HL-60/S4 treated with phorbol 12-myristate 13-acetate at 8.2 ng/mL for 4 days and 3 days (cell line): Measurements from ENCODE around the gene NWD2.

Experiments used
- in situ Hi-C: fragments of 300-500 bp; cut with MboI; formaldehyde crosslinking; loops from 2 replicates; pipeline ENCODE4 v1.15.0; 2022; ENCODE audit warnings: low sequenced_read_pairs

Gene NWD2

DNA sequence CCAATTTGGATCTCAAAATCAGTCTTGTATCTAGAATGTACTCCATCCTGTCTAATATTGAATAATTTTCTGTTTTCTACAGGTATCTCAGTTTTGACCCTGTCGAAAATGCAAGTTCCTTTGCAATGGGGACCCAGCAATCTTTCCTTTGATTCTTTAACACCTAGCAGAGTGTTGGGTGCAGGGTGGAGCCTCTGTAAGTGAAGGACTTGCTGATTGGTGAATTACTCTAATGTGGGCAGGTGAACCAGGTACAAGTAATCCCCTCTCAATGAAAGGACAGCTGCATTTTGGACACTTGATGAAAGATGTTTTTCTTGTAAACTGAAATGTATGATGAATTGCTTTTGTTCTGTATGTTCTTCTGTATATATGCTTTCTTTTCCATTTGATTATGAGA lies 54.9 kb downstream of the NWD2 start:
- in situ Hi-C loops, result no loop called here

DNA sequence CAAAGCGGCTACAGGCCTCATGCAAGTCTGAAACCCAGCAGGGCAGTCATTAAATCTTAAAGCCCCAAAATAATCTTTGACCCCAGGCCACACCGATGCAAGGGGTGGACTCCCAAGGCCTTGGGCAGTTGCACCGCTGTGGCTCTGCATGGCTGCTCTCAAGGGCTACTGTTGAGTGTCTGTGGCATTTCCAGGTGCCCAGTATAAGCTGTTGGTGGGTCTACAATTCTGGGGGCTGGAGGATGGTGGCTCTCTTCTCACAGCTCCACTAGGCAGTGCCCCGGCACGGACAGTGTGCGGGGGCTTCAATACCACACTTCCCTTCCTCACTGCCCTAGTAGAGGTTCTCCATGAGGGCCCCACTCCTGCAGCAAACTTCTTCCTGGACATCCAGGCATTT lies 60.1 kb downstream of the NWD2 start:
- in situ Hi-C loops, result no loop called here

DNA sequence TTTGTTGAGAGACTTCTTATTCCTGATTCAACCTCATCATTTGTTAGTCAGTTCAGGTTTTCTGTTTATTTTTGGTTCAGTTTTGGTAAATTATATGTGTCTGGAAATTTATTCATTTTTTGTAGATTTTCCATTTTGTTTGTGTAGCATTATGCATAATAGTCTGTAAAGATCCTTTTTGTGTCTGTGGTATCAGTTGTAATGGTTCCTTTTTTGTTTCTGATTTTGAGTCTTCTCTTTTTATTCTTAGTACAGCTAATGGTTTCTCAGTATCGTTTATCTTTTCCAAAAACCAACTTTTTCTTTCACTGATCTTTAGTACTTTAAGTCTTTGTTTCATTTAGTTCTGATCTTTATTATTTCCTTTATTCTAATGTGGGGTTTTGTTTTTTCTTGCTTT lies 61.4 kb downstream of the NWD2 start:
- in situ Hi-C loops, result no loop called here

DNA sequence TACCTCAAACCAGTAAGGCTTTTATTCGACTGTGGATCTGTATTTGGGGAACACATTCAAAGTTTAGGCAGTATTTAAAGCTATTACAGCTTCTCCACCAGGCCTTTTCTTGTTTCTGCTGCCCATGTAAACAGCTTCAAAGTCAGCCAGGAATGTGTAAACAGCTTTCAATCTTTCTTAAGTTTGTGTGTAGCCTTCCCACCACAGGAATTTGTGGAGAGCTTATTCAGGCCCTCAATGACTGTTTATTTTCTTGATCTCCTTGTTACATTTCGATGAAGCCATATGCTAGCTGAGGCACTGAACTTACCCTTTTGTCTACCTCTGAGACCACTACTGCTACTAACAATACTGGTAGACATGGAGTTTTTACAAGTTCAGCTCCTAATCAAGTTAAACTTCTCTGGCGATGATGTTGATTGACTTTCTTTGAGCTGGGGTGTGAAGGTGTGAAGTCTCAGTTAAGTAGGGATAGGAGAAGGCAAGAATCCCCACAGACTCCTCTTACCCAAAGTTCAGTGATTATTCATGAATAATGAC lies 72.6 kb downstream of the NWD2 start:
- in situ Hi-C loops, result no loop called here

DNA sequence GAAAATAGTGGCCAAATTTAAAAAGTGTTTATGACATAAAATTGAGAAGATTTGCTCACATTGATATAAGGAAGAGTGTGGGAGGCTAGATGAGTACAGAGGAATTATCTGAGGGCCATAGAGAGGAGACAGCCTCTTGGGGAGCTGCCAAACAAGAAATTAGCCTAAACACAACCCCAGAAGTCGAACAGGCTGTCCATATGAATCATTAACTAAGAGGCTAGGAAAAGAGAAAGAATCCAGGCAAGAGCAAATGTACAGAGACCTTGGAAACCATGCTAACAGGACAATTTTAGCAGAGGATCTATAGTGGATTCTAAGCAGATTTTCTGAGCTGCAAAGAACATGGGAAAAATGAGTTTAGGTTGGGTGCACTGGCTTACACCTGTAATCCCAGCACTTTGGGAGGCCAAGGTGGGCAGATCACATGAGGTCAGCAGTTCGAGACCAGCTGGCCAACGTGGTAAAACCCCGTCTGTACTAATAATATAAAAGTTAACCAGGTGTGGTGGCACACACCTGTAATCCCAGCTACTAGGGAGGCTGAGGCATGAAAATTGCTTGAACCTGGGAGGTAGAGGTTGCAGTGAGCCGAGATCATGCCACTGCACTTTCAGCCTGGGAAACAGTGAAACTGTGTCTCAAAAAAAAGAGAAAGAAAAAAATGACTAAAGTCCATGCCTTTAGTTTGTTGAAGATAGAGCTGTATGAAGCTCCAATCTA lies 76.1 kb downstream of the NWD2 start:
- in situ Hi-C loops, result no loop called here

DNA sequence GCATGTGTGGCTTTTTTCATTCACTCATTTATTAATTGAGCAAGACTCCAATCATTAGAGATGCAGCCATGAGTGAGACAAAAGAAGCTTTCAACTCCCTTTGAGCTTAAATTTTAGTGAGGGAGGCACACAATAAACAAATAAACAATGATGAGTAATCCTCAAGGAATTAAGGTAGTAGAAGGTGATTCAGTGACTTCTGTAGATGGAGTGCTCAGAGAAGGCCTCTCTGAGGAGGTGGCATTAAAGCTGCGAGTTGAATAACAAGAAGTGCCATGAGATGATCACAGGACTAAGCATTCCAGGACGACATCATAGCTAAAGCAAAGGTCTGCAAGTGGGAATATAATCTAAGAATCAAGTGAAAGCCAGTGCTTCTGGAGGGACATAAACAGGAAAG lies 77.6 kb downstream of the NWD2 start:
- in situ Hi-C loops, result no loop called here

DNA sequence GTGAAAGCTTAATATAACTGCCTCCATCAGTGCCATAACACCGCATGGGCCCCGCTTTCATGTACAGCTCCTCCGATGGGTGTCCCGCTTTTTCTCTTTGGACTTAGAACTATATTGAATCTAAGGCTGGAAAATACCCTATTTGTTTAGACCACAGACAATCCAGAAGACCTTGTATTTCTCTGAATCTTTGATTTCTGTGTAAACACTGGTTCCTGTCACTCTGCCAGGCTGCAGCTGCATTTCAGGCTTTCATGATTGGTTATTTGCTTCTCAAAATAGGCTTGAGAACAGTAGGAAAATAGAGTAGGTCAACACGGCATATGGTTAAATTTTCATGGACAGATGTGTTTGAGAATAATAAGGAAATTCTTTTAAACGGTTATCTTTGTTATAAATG lies 80.0 kb downstream of the NWD2 start:
- in situ Hi-C loops, result no loop called here

DNA sequence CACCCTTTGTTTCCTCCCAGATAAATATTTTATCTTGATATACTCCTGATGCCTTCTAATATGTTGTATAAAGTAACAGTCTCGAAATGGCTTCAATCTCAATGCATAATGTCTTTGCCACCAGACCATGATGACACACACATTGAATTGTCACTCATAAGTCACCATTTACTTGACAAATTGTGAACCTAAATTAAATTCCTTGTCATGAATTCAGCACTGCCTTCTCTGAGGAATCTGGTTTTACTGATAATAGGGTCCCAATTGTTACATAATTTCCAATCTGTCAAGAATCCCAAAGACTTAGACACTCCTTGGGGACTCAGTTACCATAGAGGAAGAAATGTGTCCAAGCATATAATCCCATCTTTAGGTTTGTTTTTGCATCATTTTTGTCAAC lies 82.3 kb downstream of the NWD2 start:
- in situ Hi-C loops, result no loop called here

DNA sequence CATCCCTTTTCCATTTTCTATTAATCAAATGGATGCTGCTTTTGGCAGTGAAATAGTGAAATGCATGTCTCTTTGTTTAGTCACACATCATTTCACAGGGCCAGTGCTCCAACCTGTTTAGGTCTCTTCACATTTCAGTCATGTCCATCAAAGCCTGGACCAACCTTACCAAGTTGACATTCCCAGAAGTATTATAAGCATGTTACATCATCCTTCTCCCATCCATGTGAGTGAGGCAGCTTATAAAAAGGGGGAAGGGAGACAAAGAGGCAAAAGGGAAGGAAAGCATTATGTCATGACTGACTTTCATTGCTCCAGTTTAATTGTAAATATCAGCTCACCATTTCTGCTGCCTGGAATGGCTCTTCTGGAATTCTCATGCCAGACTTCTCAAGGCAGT lies 94.4 kb downstream of the NWD2 start:
- in situ Hi-C loops, result no loop called here

DNA sequence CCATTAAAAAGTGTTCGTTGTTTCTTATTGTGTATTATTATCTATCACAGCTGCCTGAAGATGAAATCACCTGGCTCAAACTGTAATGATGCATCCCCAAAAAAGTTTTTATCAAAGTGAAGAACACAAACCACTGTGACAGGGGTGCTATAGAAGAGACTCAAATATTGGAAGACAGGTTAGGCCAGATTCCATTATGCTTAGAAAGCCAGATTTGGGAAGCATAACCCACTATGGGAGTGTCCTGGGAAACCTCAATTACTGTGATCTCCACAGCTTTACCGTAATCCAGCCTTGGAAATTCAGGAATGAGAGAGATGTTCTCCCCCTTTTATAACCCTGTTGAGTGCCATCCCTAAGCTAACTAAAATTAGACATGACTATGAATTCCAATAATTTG lies 114.2 kb downstream of the NWD2 start:
- in situ Hi-C loops, result no loop called here

DNA sequence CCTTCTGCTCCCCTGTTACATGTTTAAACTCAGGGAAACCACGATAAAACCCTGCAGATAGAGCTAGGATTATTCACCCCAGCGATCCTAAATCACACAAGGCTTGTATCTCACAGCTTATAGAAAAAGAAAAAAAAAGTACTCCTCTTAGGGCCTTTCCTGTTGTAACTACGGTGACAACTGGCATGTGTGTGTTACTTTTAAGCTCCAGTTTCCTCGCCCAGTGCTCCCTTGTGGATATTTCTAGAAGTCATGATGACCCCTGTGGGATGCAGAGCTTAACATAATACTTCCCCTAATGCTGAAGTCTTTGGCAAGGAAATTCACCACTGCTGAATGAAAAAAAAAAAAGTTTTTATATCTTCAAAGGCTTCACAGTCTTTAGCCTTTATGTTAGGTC lies 114.7 kb downstream of the NWD2 start:
- in situ Hi-C loops, result no loop called here

DNA sequence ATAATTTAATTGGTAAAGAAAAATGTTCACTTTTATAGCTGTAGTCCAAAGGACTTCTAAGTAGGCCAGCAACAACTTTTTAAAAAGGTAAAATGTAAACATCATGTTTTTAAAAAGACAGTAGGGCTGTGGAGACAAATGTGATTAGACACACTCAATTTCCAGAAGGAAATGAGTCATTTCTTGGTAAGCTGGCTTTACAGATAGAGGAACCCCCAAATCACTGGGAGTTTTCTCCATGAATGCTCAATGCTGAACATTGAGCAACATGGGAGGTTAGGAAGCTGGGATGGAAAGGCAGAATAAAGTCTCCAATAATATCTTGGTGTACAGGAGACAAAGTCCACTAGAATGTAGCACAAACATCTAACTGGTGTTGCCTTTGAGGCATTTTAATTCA lies 121.3 kb downstream of the NWD2 start:
- in situ Hi-C loops, result no loop called here

DNA sequence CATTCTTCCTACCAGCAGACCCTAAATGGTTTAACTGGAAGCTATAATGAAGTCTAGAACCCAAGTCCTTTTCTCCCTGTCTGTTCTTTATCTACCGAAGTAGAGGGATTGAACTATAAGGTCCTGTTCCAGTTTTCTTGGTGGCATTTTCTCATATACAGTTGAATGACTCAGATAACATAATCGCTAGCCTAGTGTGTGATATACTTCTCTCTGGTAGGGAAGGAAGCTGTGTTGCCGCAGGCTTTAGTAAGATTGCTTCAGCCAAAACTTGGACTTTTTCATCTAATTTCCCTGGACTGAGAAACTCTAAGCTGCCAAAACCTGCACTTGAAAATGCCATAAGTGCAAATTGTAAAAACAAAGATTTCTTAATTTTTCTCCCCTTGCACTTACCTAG lies 123.4 kb downstream of the NWD2 start:
- in situ Hi-C loops, result no loop called here

DNA sequence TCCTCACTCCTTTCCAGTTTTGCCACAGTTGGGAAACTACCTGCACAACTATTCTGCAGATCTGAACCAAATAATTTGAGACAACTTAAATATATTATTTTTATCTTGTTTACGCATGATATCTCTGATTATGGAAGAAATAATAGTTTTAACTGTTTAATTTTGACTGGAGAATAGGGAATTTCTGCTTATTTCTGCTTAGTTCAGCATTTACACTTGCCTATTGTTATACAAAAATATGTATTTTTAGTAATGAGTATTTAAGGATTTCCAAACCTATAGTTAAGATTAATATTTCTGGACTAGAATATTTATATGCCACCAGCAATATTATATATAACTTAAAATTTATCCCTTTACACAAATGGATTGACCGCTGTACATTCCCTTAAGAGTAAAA lies 125.5 kb downstream of the NWD2 start:
- in situ Hi-C loops, result no loop called here

DNA sequence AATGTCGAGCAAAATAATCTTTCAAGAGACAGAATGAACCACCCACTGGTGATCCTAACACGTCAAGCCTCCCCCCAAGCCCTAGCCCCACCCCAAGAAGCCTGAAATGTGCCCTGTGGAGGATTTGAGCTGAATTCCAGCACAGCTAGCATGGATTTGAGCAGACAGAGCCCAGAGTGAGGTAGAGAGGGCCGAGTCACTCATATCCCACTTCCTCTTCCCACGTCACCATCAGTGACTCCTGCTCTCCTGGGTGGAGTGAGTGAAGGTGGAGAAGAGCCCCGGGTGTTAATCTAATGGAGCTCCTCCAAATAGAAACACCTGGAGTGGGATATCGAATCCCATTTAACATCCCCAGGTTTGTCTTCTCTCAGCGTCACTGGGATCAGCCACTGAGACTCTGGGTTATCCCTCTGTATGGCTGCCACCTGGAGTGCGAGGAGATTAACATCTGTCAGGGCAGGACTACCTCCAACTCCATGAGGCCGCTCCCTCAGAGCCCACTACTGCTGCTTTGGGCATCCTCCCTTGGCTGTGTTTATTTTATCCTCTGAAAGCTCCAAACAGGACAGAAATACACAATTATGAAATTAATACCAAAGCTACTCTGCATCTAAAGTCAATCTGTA lies 136.6 kb downstream of the NWD2 start:
- in situ Hi-C loops, result no loop called here

DNA sequence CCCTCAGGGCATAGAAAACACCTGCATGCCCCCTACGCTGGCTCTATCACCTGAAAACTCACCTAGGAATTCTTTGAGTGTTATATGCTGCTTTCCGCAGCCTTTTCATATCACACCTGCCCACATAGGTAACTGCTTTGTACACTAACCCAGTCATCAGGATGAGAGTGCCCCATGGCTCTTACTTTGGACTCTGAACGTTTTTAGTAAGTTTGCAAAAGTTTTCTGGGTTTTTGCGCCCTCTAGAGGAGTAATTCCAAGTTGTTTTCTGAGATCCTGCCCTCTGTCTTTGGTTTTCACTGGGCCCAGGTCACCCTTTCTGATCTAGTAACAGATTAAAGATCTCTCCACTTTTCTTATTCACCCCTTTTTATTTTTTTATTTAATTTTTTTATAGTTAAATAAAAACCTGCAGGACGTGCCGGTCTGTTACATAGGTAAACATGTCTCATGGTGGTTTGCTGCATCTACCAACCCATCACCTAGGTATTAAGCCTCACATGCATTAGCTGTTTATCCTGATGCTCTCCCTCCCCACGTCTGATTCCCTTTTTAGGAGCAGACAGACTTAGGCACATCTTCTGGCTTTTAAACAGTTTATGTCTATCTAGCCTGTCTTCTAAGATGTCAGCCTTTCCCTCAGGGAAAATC lies 139.2 kb downstream of the NWD2 start:
- in situ Hi-C loops, result no loop called here

DNA sequence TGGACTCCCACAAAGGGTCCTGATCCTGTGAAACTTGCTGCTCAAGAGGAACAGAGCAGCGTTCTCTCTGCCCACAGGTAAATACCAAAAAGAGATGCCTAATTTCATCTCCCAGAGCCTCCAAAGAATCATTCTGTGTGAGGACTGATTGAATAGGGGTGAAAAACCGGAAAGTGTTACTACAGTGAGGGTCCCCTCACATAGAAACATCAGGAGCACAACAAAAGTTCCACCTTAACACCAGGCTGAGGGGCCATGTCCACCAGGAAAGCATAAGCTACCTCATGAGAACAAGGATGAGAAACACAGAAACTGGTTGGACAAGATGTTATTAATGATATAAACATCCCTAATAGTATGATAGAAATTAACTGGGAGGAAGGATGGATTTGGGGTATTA lies 140.9 kb downstream of the NWD2 start:
- in situ Hi-C loops, result no loop called here

DNA sequence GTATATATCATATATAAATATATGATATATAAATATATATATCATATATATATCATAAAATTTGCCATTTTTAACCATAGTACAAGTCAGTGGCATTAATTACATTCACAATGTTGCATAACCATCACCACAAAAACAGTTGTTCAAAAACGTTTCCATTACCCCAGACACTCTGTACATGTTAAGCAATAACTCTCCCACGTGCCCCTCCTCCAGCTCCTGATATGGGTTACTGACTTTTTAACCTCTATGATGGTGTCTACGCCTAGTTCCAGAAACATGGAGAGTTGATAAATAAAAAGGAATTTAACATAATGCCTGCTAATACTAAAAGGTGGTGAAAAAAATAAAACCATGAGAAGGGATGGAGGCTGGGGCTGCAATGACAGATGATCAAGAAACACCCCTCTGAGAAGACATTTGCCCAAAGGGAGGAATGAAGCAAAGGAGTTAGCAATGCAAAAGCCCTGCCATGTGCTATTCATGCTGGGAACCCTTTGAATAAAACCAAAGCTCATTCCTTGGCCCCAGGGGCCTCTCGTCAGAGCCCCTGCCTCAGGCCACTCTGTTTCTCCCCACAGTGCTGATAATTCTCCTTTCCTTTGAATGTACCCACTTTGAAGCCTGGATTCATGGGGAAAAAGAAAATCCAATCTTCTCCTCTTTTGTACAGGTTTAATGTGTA lies 144.3 kb downstream of the NWD2 start:
- in situ Hi-C loops, result no loop called here

DNA sequence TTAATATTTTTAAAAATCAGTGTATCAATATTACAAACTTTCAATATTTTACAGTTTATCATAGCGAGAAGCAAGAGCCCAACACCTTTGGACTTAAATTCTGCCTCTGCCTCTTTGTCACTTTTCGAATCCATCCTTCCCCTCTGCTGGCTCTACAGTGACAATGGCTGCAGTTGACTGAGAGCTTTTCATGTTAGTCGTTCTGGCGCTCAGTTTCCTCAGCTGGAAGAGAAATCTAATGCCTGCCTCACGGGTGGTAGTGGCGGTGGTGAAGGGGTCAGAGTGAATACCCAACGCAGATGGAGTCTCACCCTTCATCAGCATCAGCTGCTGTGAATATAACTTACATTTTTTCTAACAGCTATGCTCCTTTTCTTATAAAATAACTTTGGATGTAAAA lies 144.8 kb downstream of the NWD2 start:
- in situ Hi-C loops, result no loop called here

DNA sequence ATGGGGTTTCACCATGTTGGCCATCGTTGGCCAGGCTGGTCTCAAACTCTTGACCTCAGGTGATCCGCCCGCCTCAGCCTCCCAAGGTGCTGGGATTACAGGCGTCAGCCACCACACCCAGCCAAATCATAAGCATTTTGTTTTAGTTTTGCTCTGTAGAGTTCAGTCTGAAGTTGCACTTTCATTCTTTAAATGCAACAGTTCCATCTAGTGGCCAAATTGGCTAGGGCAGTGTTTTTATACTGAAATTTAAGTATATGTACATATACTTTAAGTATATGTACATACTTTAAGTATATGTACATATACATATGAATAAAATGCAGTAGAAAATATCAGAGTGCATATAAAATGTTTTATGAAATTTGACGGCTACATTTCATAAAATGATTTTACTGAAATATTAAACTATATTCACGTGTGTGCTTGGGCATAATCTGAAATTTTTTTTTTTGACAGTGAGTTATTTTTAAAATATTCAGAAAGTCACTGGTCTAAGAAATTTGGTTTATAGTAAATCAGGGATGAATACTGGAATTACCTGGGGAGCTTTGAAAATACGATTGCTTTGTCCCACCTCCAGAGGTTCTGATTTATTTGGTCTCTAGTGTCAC lies 145.5 kb downstream of the NWD2 start:
- in situ Hi-C loops, result no loop called here
